CD4-positive, CD25-positive, alpha-beta regulatory T cell (primary cell): ENCODE measurements around the gene PTPRS. TPM values are rescaled to one million over a fixed set of nuclear protein-coding genes. Genes with fewer than 3 reads are reported as not detected.

Experiments
- ATAC-seq, 2 donors: fragments of 150-1000 bp; cut with Tn5 transposase; one replicate each; pipeline ENCODE4 v1.10.0; 2021; ENCODE audit warnings: low read depth in 2 of 2, moderate number of reproducible peaks in 2 of 2, moderate library complexity in 1 of 2
- DNase-seq, 3 donors: peaks; one replicate each; pipeline versions ENCODE4 v3.0.0 to v3.0.0-alpha.2; 2012 to 2022; ENCODE audit warnings: mixed read lengths in 1 of 3
- H3K27ac ChIP-seq: one replicate; pipeline ENCODE4 v1.7.0; 2013; ENCODE audit warnings: mild to moderate bottlenecking, low read length; ENCODE audit not compliant: insufficient read depth, poor library complexity, severe bottlenecking
- H3K27me3 ChIP-seq: one replicate; pipeline ENCODE4 v1.7.0; 2013; ENCODE audit warnings: low read length; ENCODE audit not compliant: control insufficient read depth, insufficient read depth
- H3K36me3 ChIP-seq: one replicate; pipeline ENCODE4 v1.7.0; 2013; ENCODE audit warnings: mild to moderate bottlenecking, low read length, moderate library complexity; ENCODE audit not compliant: control insufficient read depth, insufficient read depth
- H3K4me1 ChIP-seq: 2 replicates; pipeline ENCODE4 v1.7.0; 2013; ENCODE audit warnings: mild to moderate bottlenecking, low read length; ENCODE audit not compliant: insufficient read depth, control insufficient read depth, poor library complexity, severe bottlenecking
- H3K4me3 ChIP-seq: one replicate; pipeline ENCODE4 v1.7.0; 2013; ENCODE audit warnings: low read depth, mild to moderate bottlenecking, low read length, moderate library complexity
- H3K9me3 ChIP-seq, 2 experiments: 1 replicate in 1 of 2; 2 replicates in 1 of 2; pipeline ENCODE4 v1.7.0; 2013; ENCODE audit warnings: low read length in 2 of 2, mild to moderate bottlenecking in 1 of 2, moderate library complexity in 1 of 2; ENCODE audit not compliant: control insufficient read depth in 2 of 2
- H3K27ac Mint-ChIP-seq, 3 donors: one replicate each; pipeline ENCODE4 v1.8.0; 2020 to 2022; ENCODE audit warnings: mild to moderate bottlenecking in 3 of 3, mixed read lengths in 3 of 3, moderate library complexity in 2 of 3
- H3K27me3 Mint-ChIP-seq: one replicate; pipeline ENCODE4 v1.8.0; 2022; ENCODE audit warnings: mild to moderate bottlenecking, mixed read lengths
- H3K36me3 Mint-ChIP-seq: one replicate; pipeline ENCODE4 v1.8.0; 2020; ENCODE audit warnings: mixed read lengths
- H3K4me1 Mint-ChIP-seq, 4 donors: one replicate each; pipeline ENCODE4 v1.8.0; 2020 to 2022; ENCODE audit warnings: mixed read lengths in 4 of 4, mild to moderate bottlenecking in 1 of 4
- H3K4me3 Mint-ChIP-seq, 4 donors: one replicate each; pipeline ENCODE4 v1.8.0; 2020 to 2022; ENCODE audit warnings: mild to moderate bottlenecking in 4 of 4, mixed read lengths in 4 of 4, moderate library complexity in 3 of 4
- H3K9me3 Mint-ChIP-seq, 7 donors: one replicate each; pipeline ENCODE4 v1.8.0; 2020 to 2022; ENCODE audit warnings: mixed read lengths in 7 of 7, mild to moderate bottlenecking in 3 of 7, moderate library complexity in 2 of 7
- polyA plus RNA-seq, 4 donors: library from polyadenylated mRNA; unstranded; fragments of 300-500 nt; fragmentation: Illumina TruSeq; gene quantifications; one replicate each; pipeline ENCODE4 v1.2.3, GENCODE V29; 2021
- total RNA-seq: library from RNA; stranded (reverse); gene quantifications from one replicate; pipeline ENCODE4 v1.2.3, GENCODE V29; 2022

PTPRS gene
- total and polyA plus RNA-seq, 5 donors from 2014 or later = 0.57 to 0.69 (median 0.64) TPM; not detected in 2

- no peak overlapping the region for H3K4me3 ChIP-seq
- Mint-ChIP-seq H3K27ac (no peak overlapping the region), H3K36me3 (no peaks in the 10 kb centered on the region), H3K27me3 (peaks cover 18% of the 10 kb centered on the region), H3K4me3 (peak overlapping the region in 2 of 4 donors; percentile 72 to 78), H3K9me3 (peaks cover 0 to 4% (median 0%) of the 10 kb centered on the region in 7 donors), H3K4me1 (peaks cover 0 to 21% (median 0%) of the 10 kb centered on the region in 4 donors)
- peaks cover 17% of the 10 kb centered on the region for H3K4me1 ChIP-seq
- ATAC-seq (no peak), DNase-seq (no peak)
- peaks cover 8% of the 10 kb centered on the region for H3K27me3 ChIP-seq
- H3K9me3 ChIP-seq = no peaks in the 10 kb centered on the region
- H3K36me3 ChIP-seq = no peaks in the 10 kb centered on the region
- no peak overlapping the region for H3K27ac ChIP-seq
Measured at GRCh38 chr19:5294403-5295160, 46.0 kb downstream of the PTPRS start.

GRCh38 chr19:5293612-5294378 lies 46.8 kb downstream of the PTPRS start:
- Mint-ChIP-seq H3K27me3 (peaks cover 18% of the 10 kb centered on the region), H3K27ac (peak overlapping the region in 1 of 3 donors; percentile 36), H3K9me3 (peaks cover 0 to 2% (median 0%) of the 10 kb centered on the region in 7 donors), H3K4me1 (peaks cover 0 to 19% (median 0%) of the 10 kb centered on the region in 4 donors), H3K4me3 (peak overlapping the region in 3 of 4 donors; percentile 58 to 81 (median 71)), H3K36me3 (no peaks in the 10 kb centered on the region)
- Histone ChIP-seq H3K27me3 (peaks cover 8% of the 10 kb centered on the region), H3K36me3 (no peaks in the 10 kb centered on the region), H3K4me3 (no peak overlapping the region), H3K4me1 (peaks cover 17% of the 10 kb centered on the region), H3K9me3 (no peaks in the 10 kb centered on the region), H3K27ac (no peak overlapping the region)
- DNase-seq (peak in 1 of 3 donors; percentile 4), ATAC-seq (peak in 1 of 2 donors; percentile 5)

GRCh38 chr19:5292822-5293611 lies 47.6 kb downstream of the PTPRS start:
- H3K4me1 Mint-ChIP-seq = peaks cover 0 to 19% (median 0%) of the 10 kb centered on the region in 4 donors
- peak overlapping the region in 1 of 3 donors; percentile 36 for H3K27ac Mint-ChIP-seq
- ATAC-seq = peak; percentile 46 to 56
- H3K27me3 ChIP-seq = peaks cover 8% of the 10 kb centered on the region
- no peaks in the 10 kb centered on the region for H3K36me3 ChIP-seq
- H3K36me3 Mint-ChIP-seq = no peaks in the 10 kb centered on the region
- H3K4me3 ChIP-seq = no peak overlapping the region
- peaks cover 17% of the 10 kb centered on the region for H3K4me1 ChIP-seq
- DNase-seq = peak; percentile 30 to 41 (median 32)
- H3K27me3 Mint-ChIP-seq = peaks cover 18% of the 10 kb centered on the region
- no peaks in the 10 kb centered on the region for H3K9me3 ChIP-seq
- H3K27ac ChIP-seq = no peak overlapping the region
- peaks cover 0 to 2% (median 0%) of the 10 kb centered on the region in 7 donors for H3K9me3 Mint-ChIP-seq
- peak overlapping the region in 3 of 4 donors; percentile 58 to 81 (median 71) for H3K4me3 Mint-ChIP-seq

GRCh38 chr19:5292453-5292821 lies 48.2 kb downstream of the PTPRS start:
- Mint-ChIP-seq H3K27me3 (peaks cover 18% of the 10 kb centered on the region), H3K27ac (no peak overlapping the region)

GRCh38 chr19:5291588-5292193 lies 48.9 kb downstream of the PTPRS start:
- Mint-ChIP-seq H3K27me3 (peaks cover 18% of the 10 kb centered on the region), H3K36me3 (no peaks in the 10 kb centered on the region), H3K4me1 (peaks cover 0 to 19% (median 0%) of the 10 kb centered on the region in 4 donors), H3K9me3 (peaks cover 0 to 2% (median 0%) of the 10 kb centered on the region in 7 donors), H3K27ac (peak overlapping the region in 2 of 3 donors; percentile 52 to 54), H3K4me3 (peak overlapping the region in 3 of 4 donors; percentile 62 to 87 (median 70))
- Histone ChIP-seq H3K9me3 (no peaks in the 10 kb centered on the region), H3K4me1 (peaks cover 17% of the 10 kb centered on the region), H3K4me3 (no peak overlapping the region), H3K27me3 (peaks cover 8% of the 10 kb centered on the region), H3K27ac (no peak overlapping the region), H3K36me3 (no peaks in the 10 kb centered on the region)
- ATAC-seq (no peak), DNase-seq (no peak)

More at GRCh38 chr19:5292453-5292821, 48.2 kb downstream of the PTPRS start:
- H3K36me3 ChIP-seq = no peaks in the 10 kb centered on the region
- peaks cover 0 to 2% (median 0%) of the 10 kb centered on the region in 7 donors for H3K9me3 Mint-ChIP-seq
- no peaks in the 10 kb centered on the region for H3K9me3 ChIP-seq
- H3K27ac ChIP-seq = no peak overlapping the region
- peak in 2 of 3 donors; percentile 3 to 10 for DNase-seq
- H3K4me1 ChIP-seq = peaks cover 17% of the 10 kb centered on the region
- peak overlapping the region in 2 of 4 donors; percentile 62 to 70 for H3K4me3 Mint-ChIP-seq
- H3K4me1 Mint-ChIP-seq = peaks cover 0 to 19% (median 0%) of the 10 kb centered on the region in 4 donors
- ATAC-seq = no peak
- no peaks in the 10 kb centered on the region for H3K36me3 Mint-ChIP-seq
- H3K4me3 ChIP-seq = no peak overlapping the region
- peaks cover 8% of the 10 kb centered on the region for H3K27me3 ChIP-seq

Other genes starting within 250 kb of the PTPRS start
- gene ZNRF4, start 114.6 kb upstream of the PTPRS start, total RNA-seq = not detected
- not detected for gene ZNRF4, start 114.6 kb upstream of the PTPRS start, polyA plus RNA-seq
- gene TINCR, start 227.1 kb upstream of the PTPRS start, total RNA-seq = 3.1 TPM
- gene TINCR, start 227.1 kb upstream of the PTPRS start, polyA plus RNA-seq = not detected